G401.6 (cell line): ENCODE results near the gene CNOT1.
A peak's percentile ranks its signal among the peaks of the same experiment; 100 is the strongest.
"Not testable (repeated sequence)": the region's sequence is repeated elsewhere in the genome, so short reads cannot be mapped to it uniquely, and the experiment has no call there.

Experiments
- FAIRE-seq: peaks from 2 replicates; lab custom pipeline; 2012; peaks lifted over from hg19 to GRCh38; lab: Jason Lieb, UNC

The CNOT1 gene

GRCh38 chr16:58629733-58630640 is at the start of gene CNOT1:
Gene CNOT1 (minus strand): TSS chr16:58629826. CDS start chr16:58599337, 30,489 bp downstream.
- FAIRE-seq = peak; percentile 99

- FAIRE-seq = no peak
Observed at GRCh38 chr16:58678716-58679115, 49.1 kb upstream of the CNOT1 start.

- FAIRE-seq = no peak
Observed at GRCh38 chr16:58678269-58678668, 48.6 kb upstream of the CNOT1 start.

- FAIRE-seq = no peak
Observed at GRCh38 chr16:58670946-58671583, 41.4 kb upstream of the CNOT1 start.

GRCh38 chr16:58670177-58670576 is 40.6 kb upstream of the CNOT1 start:
- no peak for FAIRE-seq

GRCh38 chr16:58665200-58665599 is 35.6 kb upstream of the CNOT1 start:
- FAIRE-seq = no peak

GRCh38 chr16:58661199-58661830 is 31.7 kb upstream of the CNOT1 start:
- FAIRE-seq = peak; percentile 96

GRCh38 chr16:58659911-58660310 is 30.3 kb upstream of the CNOT1 start:
- not testable (repeated sequence) for FAIRE-seq

- FAIRE-seq = no peak
Observed at GRCh38 chr16:58658796-58659211, 29.2 kb upstream of the CNOT1 start.

GRCh38 chr16:58656899-58657298 is 27.3 kb upstream of the CNOT1 start:
- FAIRE-seq = no peak

- no peak for FAIRE-seq
Observed at GRCh38 chr16:58655215-58655596, 25.6 kb upstream of the CNOT1 start.

- FAIRE-seq = no peak
Observed at GRCh38 chr16:58654560-58655214, 25.1 kb upstream of the CNOT1 start.

- no peak for FAIRE-seq
Observed at GRCh38 chr16:58652741-58653140, 23.1 kb upstream of the CNOT1 start.

- FAIRE-seq = no peak
Observed at GRCh38 chr16:58651965-58652348, 22.3 kb upstream of the CNOT1 start.

- FAIRE-seq = no peak
Observed at GRCh38 chr16:58649707-58650106, 20.1 kb upstream of the CNOT1 start.

GRCh38 chr16:58647107-58647506 is 17.5 kb upstream of the CNOT1 start:
- FAIRE-seq = no peak

GRCh38 chr16:58644765-58645487 is 15.3 kb upstream of the CNOT1 start:
- no peak for FAIRE-seq

GRCh38 chr16:58644108-58644507 is 14.5 kb upstream of the CNOT1 start:
- FAIRE-seq = no peak

- no peak for FAIRE-seq
Observed at GRCh38 chr16:58640949-58641348, 11.3 kb upstream of the CNOT1 start.

- no peak for FAIRE-seq
Observed at GRCh38 chr16:58639836-58640235, 10.2 kb upstream of the CNOT1 start.

GRCh38 chr16:58639230-58639629 is 9.6 kb upstream of the CNOT1 start:
- FAIRE-seq = no peak
